Measurements from ENCODE around the gene RBMY1B. TPM values are rescaled to one million over a fixed set of nuclear protein-coding genes. Genes with fewer than 3 reads are reported as not detected.
"Not testable (repeated sequence)": the region's sequence is repeated elsewhere in the genome, so short reads cannot be mapped to it uniquely, and the experiment has no call there.

Gene RBMY1B
- total RNA-seq (2021) (not detected in 2 replicates), Bru-seq, nascent RNA (not detected), BruChase-seq, experiment 1, labeled RNA remaining after a 2-hour chase (not detected), BruChase-seq, experiment 2, labeled RNA remaining after a 6-hour chase (not detected)
- long read RNA-seq: 0 reads

DNA sequence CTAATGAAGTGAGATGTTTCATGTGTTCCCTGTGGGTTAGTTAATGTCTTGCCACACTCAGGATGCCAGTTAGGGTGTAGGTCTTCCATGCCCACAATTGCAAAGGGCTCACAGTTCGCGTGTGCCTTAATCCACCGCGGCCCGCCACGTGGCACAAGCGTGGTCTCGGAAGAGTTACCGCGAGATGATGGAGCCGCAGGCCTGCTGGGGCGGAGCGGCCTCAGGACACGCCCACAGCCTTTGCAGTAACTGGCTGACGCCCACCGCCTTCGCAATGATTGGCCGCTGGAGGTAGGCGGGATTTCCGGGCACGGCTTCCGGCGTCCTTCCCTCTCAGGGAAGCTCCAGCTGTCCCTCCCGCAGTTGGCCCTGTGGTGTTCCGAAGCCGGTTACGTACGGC is at the start of gene RBMY1B:
Gene RBMY1B (plus strand): TSS at position 301 of the 400 bp plus-strand sequence. CDS start 2,013 bp downstream, outside the sequence.
- H3K27ac ChIP-seq (ENCODE audit: low read depth, low read length, poor library complexity, severe bottlenecking); H3K36me3 ChIP-seq (ENCODE audit: insufficient read depth, low read length, poor library complexity, severe bottlenecking); intact Hi-C loops (cut with micrococcal nuclease; ENCODE audit: unreplicated experiment); CTCF ChIA-PET; H3K9me3 ChIP-seq (ENCODE audit: low read depth, low read length, poor library complexity, severe bottlenecking); POLR2A ChIA-PET (ENCODE audit: low non-redundant PET); H3K4me1 ChIP-seq (ENCODE audit: insufficient read depth, low read length, poor library complexity, severe bottlenecking); H3K27me3 ChIP-seq (replicated peaks; ENCODE audit: insufficient read depth, low read depth, low read length, poor library complexity); BruUV-seq (replicated peaks); H3K4me3 ChIP-seq (ENCODE audit: low read depth, low read length, poor library complexity, severe bottlenecking); DNase-seq (ENCODE audit: low spot score): not testable (repeated sequence)

- POLR2A ChIA-PET (ENCODE audit: low non-redundant PET); H3K27ac ChIP-seq (ENCODE audit: low read depth, low read length, poor library complexity, severe bottlenecking); CTCF ChIA-PET; BruUV-seq (replicated peaks); H3K4me3 ChIP-seq (ENCODE audit: low read depth, low read length, poor library complexity, severe bottlenecking); H3K36me3 ChIP-seq (ENCODE audit: insufficient read depth, low read length, poor library complexity, severe bottlenecking); H3K9me3 ChIP-seq (ENCODE audit: low read depth, low read length, poor library complexity, severe bottlenecking); intact Hi-C loops (cut with micrococcal nuclease; ENCODE audit: unreplicated experiment); H3K27me3 ChIP-seq (replicated peaks; ENCODE audit: insufficient read depth, low read depth, low read length, poor library complexity); DNase-seq (ENCODE audit: low spot score); H3K4me1 ChIP-seq (ENCODE audit: insufficient read depth, low read length, poor library complexity, severe bottlenecking): not testable (repeated sequence)
These were observed 48.2 kb upstream of the RBMY1B start for GRCh38 chrY:21462915-21463314.

- Histone ChIP-seq H3K9me3 (ENCODE audit: low read depth, low read length, poor library complexity, severe bottlenecking) (no peaks in the 10 kb centered on the region), H3K27me3 (replicated peaks; ENCODE audit: insufficient read depth, low read depth, low read length, poor library complexity) (no peaks in the 10 kb centered on the region), H3K27ac (ENCODE audit: low read depth, low read length, poor library complexity, severe bottlenecking) (no peak overlapping the region), H3K36me3 (ENCODE audit: insufficient read depth, low read length, poor library complexity, severe bottlenecking) (no peaks in the 10 kb centered on the region), H3K4me3 (ENCODE audit: low read depth, low read length, poor library complexity, severe bottlenecking) (no peak overlapping the region), H3K4me1 (ENCODE audit: insufficient read depth, low read length, poor library complexity, severe bottlenecking) (no peaks in the 10 kb centered on the region)
- DNase-seq (ENCODE audit: low spot score): no peak
- TF ChIP-seq EZH2 (IDR thresholded peaks at IDR 0.05; ENCODE audit: borderline replicate concordance, low read depth, low read length, poor library complexity, severe bottlenecking) (no peak), CTCF (conservative IDR thresholded peaks at IDR 0.05; ENCODE audit: low read depth, low read length) (no peak)
- ChIA-PET CTCF (no interaction called here), POLR2A (ENCODE audit: low non-redundant PET) (no interaction called here)
- BruUV-seq (replicated peaks): no TSS peak
- intact Hi-C loops (cut with micrococcal nuclease; ENCODE audit: unreplicated experiment): no loop called here
These were observed 28.2 kb upstream of the RBMY1B start for GRCh38 chrY:21482967-21483366.

GRCh38 chrY:21534579-21534978 is 23.4 kb downstream of the RBMY1B start, which contains the start of gene RBMY1A1:
RBMY1A1 (plus strand) TSS chrY:21534879; CDS start chrY:21536892, 2,013 bp downstream.
- POLR2A ChIA-PET (ENCODE audit: low non-redundant PET); H3K36me3 ChIP-seq (ENCODE audit: insufficient read depth, low read length, poor library complexity, severe bottlenecking); intact Hi-C loops (cut with micrococcal nuclease; ENCODE audit: unreplicated experiment); H3K9me3 ChIP-seq (ENCODE audit: low read depth, low read length, poor library complexity, severe bottlenecking); BruUV-seq (replicated peaks); H3K27me3 ChIP-seq (replicated peaks; ENCODE audit: insufficient read depth, low read depth, low read length, poor library complexity); H3K4me1 ChIP-seq (ENCODE audit: insufficient read depth, low read length, poor library complexity, severe bottlenecking); DNase-seq (ENCODE audit: low spot score); H3K27ac ChIP-seq (ENCODE audit: low read depth, low read length, poor library complexity, severe bottlenecking); H3K4me3 ChIP-seq (ENCODE audit: low read depth, low read length, poor library complexity, severe bottlenecking); CTCF ChIA-PET: not testable (repeated sequence)

GRCh38 chrY:21559316-21559984 is 48.3 kb downstream of the RBMY1B start:
- H3K4me1 ChIP-seq (ENCODE audit: insufficient read depth, low read length, poor library complexity, severe bottlenecking); DNase-seq (ENCODE audit: low spot score); CTCF ChIA-PET; BruUV-seq (replicated peaks); H3K36me3 ChIP-seq (ENCODE audit: insufficient read depth, low read length, poor library complexity, severe bottlenecking); intact Hi-C loops (cut with micrococcal nuclease; ENCODE audit: unreplicated experiment); POLR2A ChIA-PET (ENCODE audit: low non-redundant PET); H3K9me3 ChIP-seq (ENCODE audit: low read depth, low read length, poor library complexity, severe bottlenecking); H3K27me3 ChIP-seq (replicated peaks; ENCODE audit: insufficient read depth, low read depth, low read length, poor library complexity); H3K27ac ChIP-seq (ENCODE audit: low read depth, low read length, poor library complexity, severe bottlenecking); H3K4me3 ChIP-seq (ENCODE audit: low read depth, low read length, poor library complexity, severe bottlenecking): not testable (repeated sequence)

Other genes starting within 250 kb of the RBMY1B start
- gene RBMY1A1, start 23.5 kb downstream of the RBMY1B start, total RNA-seq (2021): not detected in 2 replicates